Liver (tissue), 3 donors: Measurements from ENCODE around the gene RELL1.

Experiments used
- ATF3 ChIP-seq: IDR thresholded peaks from 2 replicates; pipeline ENCODE4 v1.6.1; 2016; ENCODE audit warnings: antibody characterized with exemption
- CTCF ChIP-seq: fragments of 150-350 bp; IDR thresholded peaks from 2 replicates; pipeline ENCODE4 v1.5.1; 2017; ENCODE audit warnings: improper control_type of control experiment, low read depth, low read length; ENCODE audit not compliant: missing input control
- EGR1 ChIP-seq, 2 donors: IDR thresholded peaks; 2 replicates each; pipeline ENCODE4 v1.6.1; 2016 to 2018; ENCODE audit warnings: antibody characterized with exemption in 2 of 2, low read depth in 2 of 2
- FOXA1 ChIP-seq: IDR thresholded peaks from 2 replicates; pipeline ENCODE4 v1.6.1; 2016; ENCODE audit warnings: antibody characterized with exemption
- GABPA ChIP-seq, 2 donors: IDR thresholded peaks in 1 of 2; conservative IDR thresholded peaks in 1 of 2; 2 replicates each; pipeline ENCODE4 v1.6.1; 2016; ENCODE audit warnings: antibody characterized with exemption in 2 of 2, mild to moderate bottlenecking in 1 of 2, moderate library complexity in 1 of 2
- HNF4G ChIP-seq: IDR thresholded peaks from 2 replicates; pipeline ENCODE4 v1.6.1; 2016; ENCODE audit warnings: antibody characterized with exemption
- MAX ChIP-seq: IDR thresholded peaks from 2 replicates; pipeline ENCODE4 v1.6.1; 2016; ENCODE audit warnings: antibody characterized with exemption
- RAD21 ChIP-seq, 2 donors: IDR thresholded peaks; 2 replicates each; pipeline ENCODE4 v1.6.1; 2016; ENCODE audit warnings: antibody characterized with exemption in 2 of 2, mild to moderate bottlenecking in 2 of 2
- REST ChIP-seq: IDR thresholded peaks from 2 replicates; pipeline ENCODE4 v1.6.1; 2016; ENCODE audit warnings: antibody characterized with exemption, mild to moderate bottlenecking
- RXRA ChIP-seq, 2 donors: IDR thresholded peaks; 2 replicates each; pipeline ENCODE4 v1.6.1; 2017 to 2018; ENCODE audit warnings: antibody characterized with exemption in 2 of 2, mild to moderate bottlenecking in 1 of 2
- donor health status: healthy.
- donor health status: healthy.

GRCh38 chr4:37666625-37667071 is 19.5 kb downstream of the RELL1 start:
- TF ChIP-seq CTCF = no peak
- TF ChIP-seq GABPA (IDR thresholded peaks at IDR 0.05 in 1 of 2, conservative IDR thresholded peaks at IDR 0.05 in 1 of 2) = no peak
- TF ChIP-seq REST = no peak
- no peak for TF ChIP-seq HNF4G
- TF ChIP-seq FOXA1 = no peak
- TF ChIP-seq ATF3 = no peak
- TF ChIP-seq EGR1 (IDR thresholded peaks at IDR 0.05; ENCODE audit: low read depth in 2 of 2) = no peak
- TF ChIP-seq RAD21 (IDR thresholded peaks at IDR 0.05) = no peak
- TF ChIP-seq MAX = peak; percentile 42
- TF ChIP-seq RXRA (IDR thresholded peaks at IDR 0.05) = no peak
